HG02798 (cell line): ENCODE measurements around the gene TMEM184C.
A peak's percentile ranks its signal among the peaks of the same experiment; 100 is the strongest.

Experiments
- ATAC-seq: cut with Tn5 transposase; IDR thresholded peaks from one replicate; pipeline ENCODE4 v1.9.1; 2021; ENCODE audit warnings: mild to moderate bottlenecking; ENCODE audit not compliant: unreplicated experiment, poor library complexity

Gene TMEM184C

GRCh38 chr4:147597561-147597960, 19.6 kb upstream of the TMEM184C start:
- ATAC-seq, result no peak

GRCh38 chr4:147599206-147599605, 18.0 kb upstream of the TMEM184C start:
- no peak for ATAC-seq

- ATAC-seq, result no peak
These were observed 17.4 kb upstream of the TMEM184C start for GRCh38 chr4:147599769-147600168.

GRCh38 chr4:147605499-147605898, 11.7 kb upstream of the TMEM184C start:
- no peak for ATAC-seq

- ATAC-seq, result no peak
These were observed 9.7 kb upstream of the TMEM184C start for GRCh38 chr4:147607471-147607870.

- ATAC-seq, result no peak
These were observed 6.5 kb upstream of the TMEM184C start for GRCh38 chr4:147610686-147611085.

- peak; percentile 12 for ATAC-seq
These were observed 386 bp upstream of the TMEM184C start for GRCh38 chr4:147616849-147617172.

GRCh38 chr4:147617841-147618691, 869 bp downstream of the TMEM184C start:
- ATAC-seq, result peak; percentile 17

GRCh38 chr4:147620315-147620714, 3.1 kb downstream of the TMEM184C start:
- ATAC-seq, result no peak

- ATAC-seq, result no peak
These were observed 8.5 kb downstream of the TMEM184C start for GRCh38 chr4:147625733-147626132.

GRCh38 chr4:147626903-147627302, 9.7 kb downstream of the TMEM184C start:
- ATAC-seq, result no peak

- ATAC-seq, result no peak
These were observed 11.2 kb downstream of the TMEM184C start for GRCh38 chr4:147628415-147628814.

GRCh38 chr4:147629783-147630730, 12.9 kb downstream of the TMEM184C start:
- ATAC-seq, result no peak

- no peak for ATAC-seq
These were observed 15.9 kb downstream of the TMEM184C start for GRCh38 chr4:147633113-147633512.

GRCh38 chr4:147633643-147634042, 16.4 kb downstream of the TMEM184C start:
- ATAC-seq, result no peak

GRCh38 chr4:147635348-147635747, 18.2 kb downstream of the TMEM184C start:
- no peak for ATAC-seq

GRCh38 chr4:147638365-147638764, 21.2 kb downstream of the TMEM184C start:
- no peak for ATAC-seq

- no peak for ATAC-seq
These were observed 21.7 kb downstream of the TMEM184C start for GRCh38 chr4:147638942-147639341.

- ATAC-seq, result no peak
These were observed 22.2 kb downstream of the TMEM184C start for GRCh38 chr4:147639388-147639787.

- no peak for ATAC-seq
These were observed 23.1 kb downstream of the TMEM184C start for GRCh38 chr4:147640331-147640730.

- no peak for ATAC-seq
These were observed 26.4 kb downstream of the TMEM184C start for GRCh38 chr4:147643616-147644015.
